ENCODE measurements around the gene ZNF365. TPM values are rescaled to one million over a fixed set of nuclear protein-coding genes. Genes with fewer than 3 reads are reported as not detected.

ZNF365 gene
- total RNA-seq, 1 donor from 2014 or later: 0.74 TPM

DNA sequence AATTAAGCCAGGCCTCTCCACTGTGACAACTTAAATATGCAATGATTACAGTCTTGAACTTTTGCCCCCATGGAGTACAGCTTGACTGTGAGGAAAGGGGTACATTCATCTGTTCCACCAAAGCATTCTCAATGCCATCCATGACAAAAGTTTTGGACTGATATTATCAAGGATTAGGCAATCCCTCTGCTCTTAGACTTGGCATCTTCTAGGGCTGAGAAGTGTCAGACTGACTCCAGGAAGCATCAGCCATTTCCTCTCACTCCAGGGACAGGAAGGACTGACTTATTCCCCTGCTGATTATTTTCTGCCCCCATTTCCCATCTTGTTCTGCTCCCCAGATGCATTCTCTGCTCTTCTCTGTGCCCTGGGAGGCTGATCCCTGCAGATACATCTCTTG, 69.7 kb downstream of the ZNF365 start:
- Histone ChIP-seq H3K27ac (no peak overlapping the region), H3K4me3 (no peak overlapping the region), H3K9me3 (no peaks in the 10 kb centered on the region), H3K36me3 (no peaks in the 10 kb centered on the region), H3K4me1 (peaks cover 10% of the 10 kb centered on the region), H3K27me3 (no peaks in the 10 kb centered on the region)
- TF ChIP-seq POLR2A (IDR thresholded peaks at IDR 0.05): no peak
- no peak for TF ChIP-seq POLR2AphosphoS5 (IDR thresholded peaks at IDR 0.05; ENCODE audit: insufficient read depth in 1 of 2, low read depth in 1 of 2)
- TF ChIP-seq, protein P1, sequence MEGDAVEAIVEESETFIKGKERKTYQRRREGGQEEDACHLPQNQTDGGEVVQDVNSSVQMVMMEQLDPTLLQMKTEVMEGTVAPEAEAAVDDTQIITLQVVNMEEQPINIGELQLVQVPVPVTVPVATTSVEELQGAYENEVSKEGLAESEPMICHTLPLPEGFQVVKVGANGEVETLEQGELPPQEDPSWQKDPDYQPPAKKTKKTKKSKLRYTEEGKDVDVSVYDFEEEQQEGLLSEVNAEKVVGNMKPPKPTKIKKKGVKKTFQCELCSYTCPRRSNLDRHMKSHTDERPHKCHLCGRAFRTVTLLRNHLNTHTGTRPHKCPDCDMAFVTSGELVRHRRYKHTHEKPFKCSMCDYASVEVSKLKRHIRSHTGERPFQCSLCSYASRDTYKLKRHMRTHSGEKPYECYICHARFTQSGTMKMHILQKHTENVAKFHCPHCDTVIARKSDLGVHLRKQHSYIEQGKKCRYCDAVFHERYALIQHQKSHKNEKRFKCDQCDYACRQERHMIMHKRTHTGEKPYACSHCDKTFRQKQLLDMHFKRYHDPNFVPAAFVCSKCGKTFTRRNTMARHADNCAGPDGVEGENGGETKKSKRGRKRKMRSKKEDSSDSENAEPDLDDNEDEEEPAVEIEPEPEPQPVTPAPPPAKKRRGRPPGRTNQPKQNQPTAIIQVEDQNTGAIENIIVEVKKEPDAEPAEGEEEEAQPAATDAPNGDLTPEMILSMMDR (IDR thresholded peaks at IDR 0.05): no peak
- intact Hi-C loops (cut with DNase I): no loop called here
- no peak for DNase-seq (ENCODE audit: extremely low spot score in 2 of 2)

DNA sequence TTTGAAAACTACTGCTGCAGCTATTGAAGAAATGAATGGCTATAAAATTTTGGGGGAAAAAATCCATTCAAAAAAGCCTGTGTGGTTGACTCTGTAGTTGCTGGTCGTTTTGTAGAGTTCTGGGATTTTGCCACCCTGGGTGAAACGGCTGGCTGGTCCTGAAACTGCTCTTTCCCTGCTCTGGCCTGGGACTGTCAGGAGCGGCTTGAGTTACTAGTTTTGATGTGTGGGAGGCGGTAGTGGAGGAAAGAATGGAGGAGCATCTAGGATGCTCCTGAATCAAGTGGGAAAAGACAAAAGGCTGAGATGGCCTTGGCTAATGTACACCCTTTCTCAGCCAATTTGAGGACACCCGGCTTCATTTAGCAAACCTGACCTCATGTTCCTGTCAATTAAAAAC, 72.5 kb downstream of the ZNF365 start:
- no peak overlapping the region for H3K4me3 ChIP-seq
- no peak overlapping the region for H3K27ac ChIP-seq
- DNase-seq (ENCODE audit: extremely low spot score in 2 of 2): no peak
- H3K27me3 ChIP-seq: no peaks in the 10 kb centered on the region
- TF ChIP-seq POLR2A (IDR thresholded peaks at IDR 0.05) (no peak), POLR2AphosphoS5 (IDR thresholded peaks at IDR 0.05; ENCODE audit: insufficient read depth in 1 of 2, low read depth in 1 of 2) (no peak)
- TF ChIP-seq, protein P1 (IDR thresholded peaks at IDR 0.05): no peak
- peaks cover 10% of the 10 kb centered on the region for H3K4me1 ChIP-seq
- no peaks in the 10 kb centered on the region for H3K9me3 ChIP-seq
- intact Hi-C loops (cut with DNase I): no loop called here
- H3K36me3 ChIP-seq: no peaks in the 10 kb centered on the region

DNA sequence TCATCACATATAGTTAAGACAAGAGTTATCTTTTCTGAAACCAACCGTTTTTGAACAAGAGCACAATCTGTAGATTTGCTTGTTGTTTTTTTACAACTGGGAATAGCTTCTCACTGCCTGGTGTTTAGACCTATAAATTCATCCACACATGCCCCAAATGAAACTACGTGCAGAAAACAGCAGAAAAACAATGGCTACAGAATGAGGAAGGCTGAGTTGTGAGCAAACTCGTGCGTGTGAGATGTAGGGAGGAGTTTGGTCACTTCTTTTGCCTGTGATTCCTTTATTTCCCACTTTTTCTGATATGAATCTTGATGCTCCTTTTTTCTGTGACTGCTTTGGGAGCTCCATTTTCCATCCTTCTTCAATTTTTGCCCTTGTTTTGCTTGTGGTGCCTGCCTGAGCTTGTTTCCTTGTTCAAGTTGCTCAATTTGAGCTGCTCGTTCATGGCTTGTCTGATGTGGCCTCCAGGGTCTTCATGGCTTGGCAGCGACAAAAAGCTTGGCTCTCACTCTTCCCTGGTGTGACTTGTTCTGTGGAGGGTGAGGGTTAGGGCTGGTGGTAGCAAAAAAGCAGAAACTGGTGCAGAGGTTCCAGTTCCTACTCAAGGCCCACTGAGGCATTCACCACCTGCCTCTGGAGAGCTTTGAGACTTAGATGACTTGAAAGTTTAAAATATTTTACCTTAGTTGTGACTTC, 76.9 kb downstream of the ZNF365 start:
- intact Hi-C loops (cut with DNase I): no loop called here
- Histone ChIP-seq H3K4me3 (no peak overlapping the region), H3K9me3 (no peaks in the 10 kb centered on the region), H3K27me3 (no peaks in the 10 kb centered on the region), H3K36me3 (no peaks in the 10 kb centered on the region), H3K4me1 (no peaks in the 10 kb centered on the region), H3K27ac (no peak overlapping the region)
- DNase-seq (ENCODE audit: extremely low spot score in 2 of 2): no peak
- TF ChIP-seq POLR2AphosphoS5 (IDR thresholded peaks at IDR 0.05; ENCODE audit: insufficient read depth in 1 of 2, low read depth in 1 of 2): no peak
- TF ChIP-seq, protein P1 (IDR thresholded peaks at IDR 0.05): no peak
- no peak for TF ChIP-seq POLR2A (IDR thresholded peaks at IDR 0.05)

DNA sequence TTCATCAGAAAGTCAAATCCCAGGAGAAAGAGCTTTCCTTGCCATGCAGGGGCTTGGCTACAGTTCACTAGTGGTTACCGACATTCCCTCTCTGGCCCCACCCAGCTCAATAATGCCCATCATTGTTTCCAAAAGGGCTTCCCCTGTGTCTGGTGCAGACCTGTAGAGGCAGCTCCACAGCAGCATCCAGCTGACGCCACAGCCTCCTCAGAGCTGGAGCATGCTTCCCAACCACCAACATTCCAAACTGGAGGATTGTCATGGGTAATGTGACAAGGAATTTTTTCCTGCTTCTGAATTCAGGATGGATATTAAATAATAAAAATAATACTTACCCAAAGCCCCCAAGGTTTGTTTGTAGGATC, 77.4 kb downstream of the ZNF365 start:
- H3K4me1 ChIP-seq: no peaks in the 10 kb centered on the region
- no peaks in the 10 kb centered on the region for H3K9me3 ChIP-seq
- DNase-seq (ENCODE audit: extremely low spot score in 2 of 2): no peak
- H3K27ac ChIP-seq: no peak overlapping the region
- intact Hi-C loops (cut with DNase I): no loop called here
- H3K4me3 ChIP-seq: no peak overlapping the region
- H3K36me3 ChIP-seq: no peaks in the 10 kb centered on the region
- no peaks in the 10 kb centered on the region for H3K27me3 ChIP-seq
- TF ChIP-seq POLR2A (IDR thresholded peaks at IDR 0.05): no peak
- TF ChIP-seq, protein P1 (IDR thresholded peaks at IDR 0.05): no peak
- TF ChIP-seq POLR2AphosphoS5 (IDR thresholded peaks at IDR 0.05; ENCODE audit: insufficient read depth in 1 of 2, low read depth in 1 of 2): no peak

Small RNAs within 50 kb of the gene (small RNA-seq; reads per million reads assigned to genes)
- not detected for gene RN7SL591P

Other genes starting within 250 kb of the ZNF365 start
- gene RTKN2, start 105.5 kb upstream of the ZNF365 start, total RNA-seq: 2.5 TPM

Measured in vagina (tissue), 2 donors.